ENCODE measurements around the gene EXD3. TPM values are rescaled to one million over a fixed set of nuclear protein-coding genes. Genes with fewer than 3 reads are reported as not detected.

Gene EXD3
- total RNA-seq, 1 donor from 2014 or later: 10.8 TPM

GRCh38 chr9:137383784-137384756 is 38.9 kb downstream of the EXD3 start:
- DNase-seq (ENCODE audit: low read depth) (no peak), FAIRE-seq (no peak)
- no peak overlapping the region for H3K4me3 ChIP-seq (ENCODE audit: low read depth, low read length)
- TF ChIP-seq CTCF (IDR thresholded peaks at IDR 0.05; ENCODE audit: insufficient read depth, low read length, severe bottlenecking): no peak
- no peaks in the 10 kb centered on the region for H3K36me3 ChIP-seq (ENCODE audit: control insufficient read depth, insufficient read depth, low read length)
- no peaks in the 10 kb centered on the region for H3K27me3 ChIP-seq (ENCODE audit: control insufficient read depth, insufficient read depth, low read length)

GRCh38 chr9:137383081-137383783 is 39.7 kb downstream of the EXD3 start:
- no peaks in the 10 kb centered on the region for H3K27me3 ChIP-seq (ENCODE audit: control insufficient read depth, insufficient read depth, low read length)
- H3K36me3 ChIP-seq (ENCODE audit: control insufficient read depth, insufficient read depth, low read length): no peaks in the 10 kb centered on the region
- no peak overlapping the region for H3K4me3 ChIP-seq (ENCODE audit: low read depth, low read length)
- FAIRE-seq (no peak), DNase-seq (ENCODE audit: low read depth) (no peak)
- TF ChIP-seq CTCF (IDR thresholded peaks at IDR 0.05; ENCODE audit: insufficient read depth, low read length, severe bottlenecking): no peak

- DNase-seq (ENCODE audit: low read depth) (no peak), FAIRE-seq (no peak)
- TF ChIP-seq CTCF (IDR thresholded peaks at IDR 0.05; ENCODE audit: insufficient read depth, low read length, severe bottlenecking): no peak
- Histone ChIP-seq H3K4me3 (ENCODE audit: low read depth, low read length) (no peak overlapping the region), H3K27me3 (ENCODE audit: control insufficient read depth, insufficient read depth, low read length) (no peaks in the 10 kb centered on the region), H3K36me3 (ENCODE audit: control insufficient read depth, insufficient read depth, low read length) (no peaks in the 10 kb centered on the region)
These were observed 40.4 kb downstream of the EXD3 start for GRCh38 chr9:137382444-137383080.

GRCh38 chr9:137381501-137382443 is 41.2 kb downstream of the EXD3 start:
- H3K36me3 ChIP-seq (ENCODE audit: control insufficient read depth, insufficient read depth, low read length): no peaks in the 10 kb centered on the region
- FAIRE-seq: no peak
- DNase-seq (ENCODE audit: low read depth): no peak
- H3K4me3 ChIP-seq (ENCODE audit: low read depth, low read length): no peak overlapping the region
- TF ChIP-seq CTCF (IDR thresholded peaks at IDR 0.05; ENCODE audit: insufficient read depth, low read length, severe bottlenecking): no peak
- H3K27me3 ChIP-seq (ENCODE audit: control insufficient read depth, insufficient read depth, low read length): no peaks in the 10 kb centered on the region

GRCh38 chr9:137380606-137381005 is 42.4 kb downstream of the EXD3 start:
- Histone ChIP-seq H3K27me3 (ENCODE audit: control insufficient read depth, insufficient read depth, low read length) (no peaks in the 10 kb centered on the region), H3K36me3 (ENCODE audit: control insufficient read depth, insufficient read depth, low read length) (no peaks in the 10 kb centered on the region), H3K4me3 (ENCODE audit: low read depth, low read length) (no peak overlapping the region)
- DNase-seq (ENCODE audit: low read depth): no peak
- no peak for TF ChIP-seq CTCF (IDR thresholded peaks at IDR 0.05; ENCODE audit: insufficient read depth, low read length, severe bottlenecking)
- no peak for FAIRE-seq

Data from bronchial epithelial cell (primary cell).